SK-N-SH (cell line): ENCODE data around the gene XRCC3.
A peak's percentile ranks its signal among the peaks of the same experiment; 100 is the strongest.

Experiments used
- EZH2phosphoT487 ChIP-seq: fragments of 200-600 bp; sonication (generic); IDR thresholded peaks from 2 replicates; pipeline ENCODE4 v1.6.1; 2017; ENCODE audit warnings: low read depth, mixed run types, mild to moderate bottlenecking, antibody characterized with exemption, moderate library complexity, borderline replicate concordance
- GABPA ChIP-seq: IDR thresholded peaks from 2 replicates; pipeline ENCODE4 v1.4.0; 2012; ENCODE audit warnings: low read depth, mild to moderate bottlenecking
- POLR2AphosphoS5 ChIP-seq: IDR thresholded peaks from 2 replicates; pipeline ENCODE4 v1.6.1; 2012; ENCODE audit warnings: low read depth, low read length
- RAD21 ChIP-seq: IDR thresholded peaks from 2 replicates; pipeline ENCODE4 v1.6.1; 2012; ENCODE audit warnings: mild to moderate bottlenecking, low read length
- TCF12 ChIP-seq: IDR thresholded peaks from 2 replicates; pipeline ENCODE4 v1.4.0; 2012
- YY1 ChIP-seq: IDR thresholded peaks from 2 replicates; pipeline ENCODE4 v1.4.0; 2012; ENCODE audit warnings: low read depth, mild to moderate bottlenecking
- TF ChIP-seq, protein P1 (sequence below): IDR thresholded peaks from 2 replicates; pipeline ENCODE4 v1.6.1; 2012; ENCODE audit warnings: mild to moderate bottlenecking, low read depth, low read length, moderate library complexity
- TF ChIP-seq, protein P2 (sequence below): fragments of 200-600 bp; sonication (generic); IDR thresholded peaks from 2 replicates; pipeline ENCODE4 v1.6.1; 2017; ENCODE audit warnings: antibody characterized with exemption, mild to moderate bottlenecking, moderate library complexity

DNA sequence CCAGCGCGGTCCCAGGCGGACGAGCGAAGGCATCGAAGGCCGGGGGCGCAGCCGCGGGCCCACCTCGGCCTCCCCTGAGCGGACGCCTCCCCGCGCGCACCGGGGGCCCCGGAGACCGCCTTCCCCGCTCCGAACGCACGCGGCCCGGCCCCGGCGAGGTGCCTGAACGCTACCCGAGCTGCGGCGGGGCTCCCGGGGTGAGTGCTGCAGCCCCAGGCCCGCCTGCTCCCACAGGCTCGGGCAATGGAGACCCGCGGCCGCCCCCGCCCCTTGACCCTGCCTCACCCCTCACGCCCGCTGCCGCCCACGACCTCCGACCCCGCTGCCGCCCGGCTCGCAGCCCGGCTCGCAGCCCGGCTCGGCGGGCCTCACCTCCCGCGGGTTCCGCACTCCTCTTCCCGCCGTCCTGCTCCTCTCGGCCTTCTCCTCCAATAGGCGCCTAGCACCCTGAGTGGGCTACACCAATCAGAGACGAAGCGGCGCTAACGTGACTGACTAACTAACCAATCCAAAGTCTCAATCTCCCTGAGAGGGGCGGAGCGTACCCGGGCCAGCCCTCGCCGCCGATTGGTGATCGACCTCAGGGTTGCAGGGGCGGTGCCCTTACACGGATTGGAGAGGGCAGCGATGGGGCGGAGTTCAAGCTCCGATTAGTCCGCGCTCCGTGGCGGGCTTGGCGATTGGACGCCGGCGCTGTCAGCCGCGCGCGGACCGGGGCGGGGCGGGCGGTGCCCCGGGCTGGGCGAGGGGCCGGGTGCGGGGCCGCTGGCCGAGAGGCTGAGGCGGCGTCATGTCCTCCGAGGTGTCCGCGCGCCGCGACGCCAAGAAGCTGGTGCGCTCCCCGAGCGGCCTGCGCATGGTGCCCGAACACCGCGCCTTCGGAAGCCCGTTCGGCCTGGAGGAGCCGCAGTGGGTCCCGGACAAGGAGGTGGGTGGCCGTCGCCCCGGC is at the start of gene XRCC3, which contains the start of gene ZFYVE21:
- TF ChIP-seq, protein P1, sequence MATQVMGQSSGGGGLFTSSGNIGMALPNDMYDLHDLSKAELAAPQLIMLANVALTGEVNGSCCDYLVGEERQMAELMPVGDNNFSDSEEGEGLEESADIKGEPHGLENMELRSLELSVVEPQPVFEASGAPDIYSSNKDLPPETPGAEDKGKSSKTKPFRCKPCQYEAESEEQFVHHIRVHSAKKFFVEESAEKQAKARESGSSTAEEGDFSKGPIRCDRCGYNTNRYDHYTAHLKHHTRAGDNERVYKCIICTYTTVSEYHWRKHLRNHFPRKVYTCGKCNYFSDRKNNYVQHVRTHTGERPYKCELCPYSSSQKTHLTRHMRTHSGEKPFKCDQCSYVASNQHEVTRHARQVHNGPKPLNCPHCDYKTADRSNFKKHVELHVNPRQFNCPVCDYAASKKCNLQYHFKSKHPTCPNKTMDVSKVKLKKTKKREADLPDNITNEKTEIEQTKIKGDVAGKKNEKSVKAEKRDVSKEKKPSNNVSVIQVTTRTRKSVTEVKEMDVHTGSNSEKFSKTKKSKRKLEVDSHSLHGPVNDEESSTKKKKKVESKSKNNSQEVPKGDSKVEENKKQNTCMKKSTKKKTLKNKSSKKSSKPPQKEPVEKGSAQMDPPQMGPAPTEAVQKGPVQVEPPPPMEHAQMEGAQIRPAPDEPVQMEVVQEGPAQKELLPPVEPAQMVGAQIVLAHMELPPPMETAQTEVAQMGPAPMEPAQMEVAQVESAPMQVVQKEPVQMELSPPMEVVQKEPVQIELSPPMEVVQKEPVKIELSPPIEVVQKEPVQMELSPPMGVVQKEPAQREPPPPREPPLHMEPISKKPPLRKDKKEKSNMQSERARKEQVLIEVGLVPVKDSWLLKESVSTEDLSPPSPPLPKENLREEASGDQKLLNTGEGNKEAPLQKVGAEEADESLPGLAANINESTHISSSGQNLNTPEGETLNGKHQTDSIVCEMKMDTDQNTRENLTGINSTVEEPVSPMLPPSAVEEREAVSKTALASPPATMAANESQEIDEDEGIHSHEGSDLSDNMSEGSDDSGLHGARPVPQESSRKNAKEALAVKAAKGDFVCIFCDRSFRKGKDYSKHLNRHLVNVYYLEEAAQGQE: no peak
- TF ChIP-seq EZH2phosphoT487: no peak
- TF ChIP-seq, protein P2, sequence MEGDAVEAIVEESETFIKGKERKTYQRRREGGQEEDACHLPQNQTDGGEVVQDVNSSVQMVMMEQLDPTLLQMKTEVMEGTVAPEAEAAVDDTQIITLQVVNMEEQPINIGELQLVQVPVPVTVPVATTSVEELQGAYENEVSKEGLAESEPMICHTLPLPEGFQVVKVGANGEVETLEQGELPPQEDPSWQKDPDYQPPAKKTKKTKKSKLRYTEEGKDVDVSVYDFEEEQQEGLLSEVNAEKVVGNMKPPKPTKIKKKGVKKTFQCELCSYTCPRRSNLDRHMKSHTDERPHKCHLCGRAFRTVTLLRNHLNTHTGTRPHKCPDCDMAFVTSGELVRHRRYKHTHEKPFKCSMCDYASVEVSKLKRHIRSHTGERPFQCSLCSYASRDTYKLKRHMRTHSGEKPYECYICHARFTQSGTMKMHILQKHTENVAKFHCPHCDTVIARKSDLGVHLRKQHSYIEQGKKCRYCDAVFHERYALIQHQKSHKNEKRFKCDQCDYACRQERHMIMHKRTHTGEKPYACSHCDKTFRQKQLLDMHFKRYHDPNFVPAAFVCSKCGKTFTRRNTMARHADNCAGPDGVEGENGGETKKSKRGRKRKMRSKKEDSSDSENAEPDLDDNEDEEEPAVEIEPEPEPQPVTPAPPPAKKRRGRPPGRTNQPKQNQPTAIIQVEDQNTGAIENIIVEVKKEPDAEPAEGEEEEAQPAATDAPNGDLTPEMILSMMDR: no peak
- 0 out of 2 replicates have a peak, but pooled peaks have one; percentile 19 for TF ChIP-seq GABPA
- TF ChIP-seq POLR2AphosphoS5: no peak
- no peak for TF ChIP-seq YY1
- no peak for TF ChIP-seq TCF12
- TF ChIP-seq RAD21: no peak
